GM12878 (cell line): ENCODE measurements around the gene GNPTG. TPM values are rescaled to one million over a fixed set of nuclear protein-coding genes. Genes with fewer than 3 reads are reported as not detected.
A peak's percentile ranks its signal among the peaks of the same experiment; 100 is the strongest.

ENCODE experiments used
- ATAC-seq: fragments of 200-7000 bp; cut with Tn5 transposase; 3 replicates; pipeline ENCODE4 v1.9.1; 2020; ENCODE audit warnings: mild to moderate bottlenecking, moderate library complexity
- BruUV-seq: library from RNA; stranded (reverse); fragments of 400-500 nt; replicated peaks from 2 replicates; lab custom pipeline; 2021; lab: Mats Ljungman, UMichigan
- CTCF ChIA-PET: fragments of 300-600 bp; sonication (Branson Sonifier 250); formaldehyde crosslinking; extraction: SDS; loops from one replicate; lab custom pipeline; 2021; ENCODE audit warnings: inconsistent platforms; lab: Yijun Ruan, JAX
- POLR2A ChIA-PET: fragments of 350-600 bp; formaldehyde crosslinking; extraction: SDS; loops from one replicate; lab custom pipeline; 2021; ENCODE audit warnings: inconsistent platforms; lab: Charles Lee
- RAD21 ChIA-PET: fragments of 300-600 bp; sonication (Branson Sonifier 250); formaldehyde crosslinking; loops from one replicate; lab custom pipeline; 2023; ENCODE audit warnings: antibody characterized with exemption; ENCODE audit not compliant: unreplicated experiment; lab: Charles Lee
- SMC1A ChIA-PET: fragments of 300-600 bp; sonication (Branson Sonifier 250); formaldehyde crosslinking; loops from one replicate; lab custom pipeline; 2023; ENCODE audit not compliant: unreplicated experiment, uncharacterized antibody; lab: Charles Lee
- DNase-seq: peaks from one replicate; pipeline ENCODE4 v3.0.0-alpha.2; 2011; ENCODE audit warnings: low read depth, low spot score
- FAIRE-seq: peaks from 3 replicates; lab custom pipeline; 2011; peaks lifted over from hg19 to GRCh38; lab: Jason Lieb, UNC
- H2AFZ ChIP-seq: 2 replicates; pipeline ENCODE4 v1.6.0; 2011; ENCODE audit warnings: low read depth, low read length, control low read depth; ENCODE audit not compliant: control insufficient read depth
- H3K27ac ChIP-seq: 2 replicates; pipeline ENCODE4 v1.5.1; 2011; ENCODE audit warnings: control low read depth; ENCODE audit not compliant: control insufficient read depth, insufficient read depth
- H3K27me3 ChIP-seq, 2 experiments: replicated peaks in 1 of 2; 2 replicates each; pipeline versions ENCODE4 v1.6.0 to v1.6.1; 2011; ENCODE audit warnings: low read length in 1 of 2; ENCODE audit not compliant: control insufficient read depth in 2 of 2, insufficient read depth in 2 of 2
- H3K36me3 ChIP-seq, 2 experiments: 2 replicates each; pipeline ENCODE4 v1.5.1; 2011; ENCODE audit warnings: low read length in 1 of 2; ENCODE audit not compliant: control insufficient read depth in 2 of 2, insufficient read depth in 2 of 2
- H3K4me1 ChIP-seq: 2 replicates; pipeline ENCODE4 v1.6.1; 2011; ENCODE audit warnings: mild to moderate bottlenecking, low read length, moderate library complexity, mixed read lengths; ENCODE audit not compliant: control insufficient read depth, insufficient read depth
- H3K4me2 ChIP-seq: 2 replicates; pipeline ENCODE4 v1.6.0; 2011; ENCODE audit warnings: control low read depth; ENCODE audit not compliant: control insufficient read depth, insufficient read depth
- H3K4me3 ChIP-seq: fragments of 200-600 bp; sonication (generic); 2 replicates; pipeline ENCODE4 v1.5.1; 2016
- H3K79me2 ChIP-seq: 2 replicates; pipeline ENCODE4 v1.6.0; 2011; ENCODE audit warnings: low read length; ENCODE audit not compliant: control insufficient read depth, insufficient read depth
- H3K9ac ChIP-seq: 2 replicates; pipeline ENCODE4 v1.8.0; 2011; ENCODE audit warnings: low read length, control low read depth, mixed read lengths; ENCODE audit not compliant: control insufficient read depth, insufficient read depth
- H3K9me3 ChIP-seq: replicated peaks from 3 replicates; pipeline ENCODE4 v1.5.1; 2011; ENCODE audit warnings: mild to moderate bottlenecking, low read length; ENCODE audit not compliant: control insufficient read depth, insufficient read depth
- H4K20me1 ChIP-seq: 2 replicates; pipeline ENCODE4 v1.6.0; 2011; ENCODE audit not compliant: control insufficient read depth, insufficient read depth
- BHLHE40 ChIP-seq, 2 experiments: fragments of 450-650 bp in 1 of 2; IDR thresholded peaks; 2 replicates each; pipeline ENCODE4 v1.6.1; 2011 to 2017; ENCODE audit warnings: low read depth in 2 of 2, borderline replicate concordance in 1 of 2, improper control_type of control experiment in 1 of 2, low read length in 1 of 2, mild to moderate bottlenecking in 1 of 2
- BMI1 ChIP-seq: fragments of 450-650 bp; IDR thresholded peaks from 2 replicates; pipeline ENCODE4 v1.6.1; 2016; ENCODE audit warnings: mild to moderate bottlenecking, moderate library complexity, borderline replicate concordance
- BRCA1 ChIP-seq: IDR thresholded peaks from 2 replicates; pipeline ENCODE4 v1.6.1; 2011; ENCODE audit warnings: low read depth, low read length, improper control_type of control experiment
- CBFB ChIP-seq: IDR thresholded peaks from 2 replicates; pipeline ENCODE4 v1.6.1; 2016; ENCODE audit warnings: antibody characterized with exemption, low read depth
- JUND ChIP-seq: IDR thresholded peaks from 2 replicates; pipeline ENCODE4 v1.6.1; 2012; ENCODE audit warnings: low read depth, mild to moderate bottlenecking, low read length, improper control_type of control experiment, moderate library complexity
- MEF2B ChIP-seq: fragments of 450-650 bp; IDR thresholded peaks from 2 replicates; pipeline ENCODE4 v1.6.1; 2018; ENCODE audit warnings: mild to moderate bottlenecking, moderate library complexity; ENCODE audit not compliant: partially characterized antibody, poor library complexity, severe bottlenecking
- RCOR1 ChIP-seq: conservative IDR thresholded peaks from 2 replicates; pipeline ENCODE4 v1.6.1; 2012; ENCODE audit warnings: low read depth, low read length, improper control_type of control experiment
- ZBTB4 ChIP-seq: fragments of 450-650 bp; formaldehyde crosslinking; IDR thresholded peaks from 2 replicates; pipeline ENCODE4 v1.4.0; 2022; ENCODE audit warnings: mild to moderate bottlenecking, moderate library complexity
- WGBS: methylation state at CpG from one replicate; pipeline ENCODE4 v1.1.6; 2016; ENCODE audit warnings: low lambda C conversion rate; ENCODE audit not compliant: insufficient replicate concordance, insufficient coverage; ENCODE audit errors: missing lambda C conversion rate; 5-methylcytosine and 5-hydroxymethylcytosine counted together
- in situ Hi-C: fragments of 300-500 bp; cut with MboI; formaldehyde crosslinking; loops from 9 replicates; pipeline ENCODE4 v1.14.3; 2018; ENCODE audit warnings: mixed read lengths
- intact Hi-C: fragments of 100-400 bp; cut with micrococcal nuclease; formaldehyde crosslinking; loops from one replicate; pipeline ENCODE4 v1.14.2; 2022; ENCODE audit not compliant: unreplicated experiment
- polyA plus RNA-seq, 11 experiments: library from polyadenylated mRNA; depleted of rRNA in 4 of 11; unstranded in 6 of 11; stranded (reverse) in 5 of 11; fragments of >200 nt; fragmentation: Nextera tagmentation in 4 of 11; fragmentation: Illumina TruSeq in 1 of 11; extraction: Ambion mirVana in 4 of 11; extraction: Trizol in 1 of 11; gene quantifications; 1 replicate in 1 of 11; 2 replicates in 10 of 11; pipeline versions ENCODE4 v1.2.1 to v1.2.3, GENCODE V29; 2011 to 2016; ENCODE audit warnings: inconsistent platforms in 2 of 11, missing spikeins in 2 of 11, low read depth in 1 of 11
- total RNA-seq, 4 experiments: library from RNA; depleted of rRNA in 3 of 4; stranded (reverse); fragments of >200 nt in 3 of 4; fragmentation: Illumina TruSeq in 1 of 4; extraction: Trizol in 1 of 4; gene quantifications; 2 replicates each; pipeline versions ENCODE4 v1.2.1 to v1.2.3, GENCODE V29; 2013 to 2021

The GNPTG gene
- total and polyA plus RNA-seq, 10 of the 15 experiments (the other 5 are each of a cell fraction or from before 2014, with no cell fraction given): 0.80 to 32.6 (median 20.9) TPM

- TF ChIP-seq ZBTB4 (CRISPR knock-in tag): no peak
- TF ChIP-seq JUND: no peak
- no peak for TF ChIP-seq MEF2B
- TF ChIP-seq RCOR1: no peak
- no peak for TF ChIP-seq BRCA1
- TF ChIP-seq BMI1: no peak
Measured at GRCh38 chr16:1335211-1335971, 16.3 kb upstream of the GNPTG start (continued).

DNA sequence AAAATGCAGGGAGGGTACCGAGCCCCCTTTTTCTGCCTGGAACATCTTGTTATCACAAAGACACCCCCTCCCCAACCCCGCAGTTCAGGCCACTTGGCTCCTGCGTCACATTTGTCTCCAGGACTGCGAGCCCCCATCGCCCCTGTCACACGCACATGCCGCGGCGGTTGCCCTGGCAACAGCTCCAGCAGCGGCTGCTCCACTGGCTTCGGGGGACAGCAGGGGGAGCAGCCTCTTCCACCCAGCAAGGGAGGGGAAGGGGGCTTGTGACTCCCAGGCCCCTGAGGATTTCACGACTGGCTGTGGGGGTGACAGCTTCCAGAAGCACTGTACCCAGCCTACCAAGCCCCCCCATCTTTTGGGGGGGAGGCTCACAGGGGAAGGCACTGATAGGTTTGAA, 15.7 kb upstream of the GNPTG start:
- ATAC-seq: no peak
- Histone ChIP-seq H3K4me1 (peaks cover 9% of the 10 kb centered on the region; the same call in 1 of the 2 replicates), H4K20me1 (no peaks in the 10 kb centered on the region), H3K27ac (no peak overlapping the region), H3K36me3 (no peaks in the 10 kb centered on the region), H3K4me2 (no peak overlapping the region), H3K9ac (no peak overlapping the region), H2AFZ (no peak overlapping the region)
- no peak for DNase-seq
- ChIA-PET POLR2A (no interaction called here), RAD21 (no interaction called here)
- in situ Hi-C loops: no loop called here
- intact Hi-C loops: no loop called here
- TF ChIP-seq CBFB: no peak
- peak in 1 of 2 experiments; percentile 17; a peak in 1 of 4 replicates for TF ChIP-seq BHLHE40 (IDR thresholded peaks at IDR 0.05; ENCODE audit: borderline replicate concordance in 1 of 2, low read depth in 2 of 2, low read length in 1 of 2)
- TF ChIP-seq, all 136 proteins: peak for 1
- Histone ChIP-seq H3K79me2 (no peaks in the 10 kb centered on the region), H3K27me3 (peaks cover 5 to 14% of the 10 kb centered on the region in 2 experiments; a peak in 3 of 4 replicates), H3K9me3 (no peaks in the 10 kb centered on the region), H3K4me3 (no peak overlapping the region)
- SMC1A ChIA-PET: no interaction called here
- no peak for FAIRE-seq
- BruUV-seq: no TSS peak
- WGBS: 11% methylated on average over 12 of the region's 12 CpGs
- CTCF ChIA-PET: interaction anchor here (0.9 kb wide), 1 partner anchor 43 kb away, joined by 5 read pairs; no protein-coding TSS in a partner anchor
